HUES64 (cell line): ENCODE data around the gene DNALI1.
"Not testable (repeated sequence)": the region's sequence is repeated elsewhere in the genome, so short reads cannot be mapped to it uniquely, and the experiment has no call there.

Experiments used
- H3K27ac ChIP-seq: 2 replicates; pipeline ENCODE4 v1.7.0; 2013; ENCODE audit warnings: low read depth, low read length, inconsistent platforms
- H3K27me3 ChIP-seq: 2 replicates; pipeline ENCODE4 v1.6.1; 2013; ENCODE audit warnings: mild to moderate bottlenecking, low read length; ENCODE audit not compliant: insufficient read depth
- H3K36me3 ChIP-seq: 2 replicates; pipeline ENCODE4 v1.6.1; 2013; ENCODE audit warnings: mild to moderate bottlenecking, low read length; ENCODE audit not compliant: insufficient read depth
- H3K4me1 ChIP-seq: 2 replicates; pipeline ENCODE4 v1.6.1; 2013; ENCODE audit warnings: mild to moderate bottlenecking, low read length, moderate library complexity; ENCODE audit not compliant: insufficient read depth
- H3K4me3 ChIP-seq: 2 replicates; pipeline ENCODE4 v1.5.1; 2013; ENCODE audit warnings: mild to moderate bottlenecking, low read length, moderate library complexity
- H3K9ac ChIP-seq: 2 replicates; pipeline ENCODE4 v1.6.1; 2013; ENCODE audit warnings: mild to moderate bottlenecking, low read depth, low read length
- H3K9me3 ChIP-seq: 2 replicates; pipeline ENCODE4 v1.6.1; 2013; ENCODE audit warnings: low read depth, low read length; ENCODE audit not compliant: insufficient read depth
- WGBS: fragments of 150-250, 120-280 bp; methylation state at CpG from one replicate; pipeline ENCODE4 v1.1.7; 2013; ENCODE audit warnings: missing lambda C conversion rate; 5-methylcytosine and 5-hydroxymethylcytosine counted together

The DNALI1 gene

GRCh38 chr1:37574834-37575480 is 18.2 kb downstream of the DNALI1 start:
- WGBS: 98% methylated on average over 7 of the region's 7 CpGs
- no peaks in the 10 kb centered on the region for H3K9me3 ChIP-seq
- no peaks in the 10 kb centered on the region for H3K4me1 ChIP-seq
- peaks cover 92% of the 10 kb centered on the region for H3K36me3 ChIP-seq
- H3K27me3 ChIP-seq: no peaks in the 10 kb centered on the region
- no peak overlapping the region for H3K4me3 ChIP-seq
- no peak overlapping the region for H3K27ac ChIP-seq
- H3K9ac ChIP-seq: no peak overlapping the region

GRCh38 chr1:37575692-37576091 is 19.0 kb downstream of the DNALI1 start:
- H3K27ac ChIP-seq: no peak overlapping the region
- H3K4me3 ChIP-seq: no peak overlapping the region
- H3K9ac ChIP-seq: no peak overlapping the region
- 93% methylated on average over 5 of the region's 5 CpGs for WGBS
- peaks cover 94% of the 10 kb centered on the region for H3K36me3 ChIP-seq
- no peaks in the 10 kb centered on the region for H3K9me3 ChIP-seq
- no peaks in the 10 kb centered on the region for H3K4me1 ChIP-seq
- no peaks in the 10 kb centered on the region for H3K27me3 ChIP-seq

- H3K9ac ChIP-seq, H3K27me3 ChIP-seq, H3K27ac ChIP-seq, H3K4me1 ChIP-seq, H3K4me3 ChIP-seq, H3K9me3 ChIP-seq: not testable (repeated sequence)
- 96% methylated on average over 4 of the region's 4 CpGs for WGBS
- H3K36me3 ChIP-seq: peaks cover 95% of the 10 kb centered on the region
These were observed 27.8 kb downstream of the DNALI1 start for GRCh38 chr1:37584544-37584943.

GRCh38 chr1:37588939-37589338 is 32.2 kb downstream of the DNALI1 start:
- H3K4me1 ChIP-seq: no peaks in the 10 kb centered on the region
- H3K4me3 ChIP-seq: no peak overlapping the region
- H3K27ac ChIP-seq: no peak overlapping the region
- H3K36me3 ChIP-seq: peaks cover 99% of the 10 kb centered on the region
- no peak overlapping the region for H3K9ac ChIP-seq
- no peaks in the 10 kb centered on the region for H3K9me3 ChIP-seq
- 100% methylated on average over 2 of the region's 2 CpGs for WGBS
- H3K27me3 ChIP-seq: no peaks in the 10 kb centered on the region

- peaks cover 13% of the 10 kb centered on the region; the same call in 1 of the 2 replicates for H3K27me3 ChIP-seq
- H3K4me1 ChIP-seq: peaks cover 7% of the 10 kb centered on the region; the same call in 1 of the 2 replicates
- WGBS: 96% methylated on average over 6 of the region's 6 CpGs
- no peaks in the 10 kb centered on the region for H3K9me3 ChIP-seq
- no peak overlapping the region for H3K9ac ChIP-seq
- no peak overlapping the region for H3K27ac ChIP-seq
- H3K4me3 ChIP-seq: no peak overlapping the region
- peaks cover 53% of the 10 kb centered on the region for H3K36me3 ChIP-seq
These were observed 37.0 kb downstream of the DNALI1 start for GRCh38 chr1:37593726-37594125.

GRCh38 chr1:37595440-37596181 is 38.9 kb downstream of the DNALI1 start, which contains the start of gene GNL2:
Gene GNL2, minus strand, starts transcription at chr1:37595937. Its CDS starts 115 bp downstream, at chr1:37595822.
- under 1% methylated on average over 50 of the region's 51 CpGs for WGBS
- H3K9ac ChIP-seq: peak within 1 kb of the TSS; percentile 95
- peak within 1 kb of the TSS; percentile 76 for H3K27ac ChIP-seq
- H3K9me3 ChIP-seq: no peaks in the 10 kb centered on the region
- peaks cover 35% of the 10 kb centered on the region for H3K36me3 ChIP-seq
- peaks cover 7% of the 10 kb centered on the region; the same call in 1 of the 2 replicates for H3K4me1 ChIP-seq
- peak within 1 kb of the TSS; percentile 93 for H3K4me3 ChIP-seq
- peaks cover 17% of the 10 kb centered on the region; the same call in 1 of the 2 replicates for H3K27me3 ChIP-seq

- H3K36me3 ChIP-seq: peaks cover 28% of the 10 kb centered on the region
- H3K9me3 ChIP-seq: no peaks in the 10 kb centered on the region
- no peak overlapping the region for H3K9ac ChIP-seq
- WGBS: 6% methylated on average over 2 of the region's 3 CpGs
- H3K4me3 ChIP-seq: peak overlapping the region; percentile 93
- H3K27me3 ChIP-seq: peaks cover 23% of the 10 kb centered on the region
- no peak overlapping the region for H3K27ac ChIP-seq
- peaks cover 7% of the 10 kb centered on the region; the same call in 1 of the 2 replicates for H3K4me1 ChIP-seq
These were observed 39.5 kb downstream of the DNALI1 start for GRCh38 chr1:37596182-37596667.

GRCh38 chr1:37599940-37600339 is 43.2 kb downstream of the DNALI1 start:
- Histone ChIP-seq H3K27me3 (peaks cover 27% of the 10 kb centered on the region), H3K36me3 (no peaks in the 10 kb centered on the region), H3K27ac (no peak overlapping the region), H3K9me3 (no peaks in the 10 kb centered on the region), H3K4me3 (no peak overlapping the region), H3K9ac (no peak overlapping the region), H3K4me1 (no peaks in the 10 kb centered on the region)
- 88% methylated on average over 5 of the region's 5 CpGs for WGBS

- no peak overlapping the region for H3K27ac ChIP-seq
- H3K4me3 ChIP-seq: no peak overlapping the region
- H3K27me3 ChIP-seq: peaks cover 30% of the 10 kb centered on the region
These were observed 44.7 kb downstream of the DNALI1 start for GRCh38 chr1:37601441-37601840.

GRCh38 chr1:37602750-37603694 is 46.3 kb downstream of the DNALI1 start:
- Histone ChIP-seq H3K9ac (no peak overlapping the region), H3K4me3 (no peak overlapping the region), H3K4me1 (no peaks in the 10 kb centered on the region), H3K36me3 (no peaks in the 10 kb centered on the region), H3K27ac (no peak overlapping the region), H3K9me3 (no peaks in the 10 kb centered on the region), H3K27me3 (peaks cover 37% of the 10 kb centered on the region)
- WGBS: 40% methylated on average over 7 of the region's 8 CpGs

More at GRCh38 chr1:37601441-37601840, 44.7 kb downstream of the DNALI1 start:
- Histone ChIP-seq H3K4me1 (no peaks in the 10 kb centered on the region), H3K9ac (no peak overlapping the region), H3K9me3 (no peaks in the 10 kb centered on the region), H3K36me3 (no peaks in the 10 kb centered on the region)
